Measurements from ENCODE around the gene SLCO4A1.

Gene SLCO4A1

DNA sequence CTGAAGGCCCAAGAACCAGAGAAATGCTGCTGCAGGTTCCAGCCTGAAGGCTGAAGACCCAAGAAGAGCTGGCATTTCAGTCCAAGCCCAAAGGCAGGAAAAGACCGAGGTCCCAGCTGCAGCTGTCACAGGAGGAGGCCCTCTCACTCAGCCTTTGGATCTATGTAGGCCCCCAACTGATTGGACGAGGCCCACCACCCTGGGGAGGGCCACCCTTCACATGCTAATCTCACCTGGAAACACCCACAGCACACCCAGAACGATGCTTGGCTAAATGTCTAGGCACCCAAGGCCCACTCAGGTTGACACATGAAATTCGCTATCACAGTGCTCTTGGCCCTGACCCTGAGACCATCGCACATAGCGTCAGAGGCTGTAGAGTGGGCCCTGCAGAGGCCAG lies 6.8 kb downstream of the SLCO4A1 start:
- DNase-seq (ENCODE audit: low read depth), result no peak
- H3K4me3 ChIP-seq (ENCODE audit: low read depth, low read length), result no peak overlapping the region
- no peak for TF ChIP-seq CTCF (IDR thresholded peaks at IDR 0.05; ENCODE audit: control insufficient read depth, extremely low read depth, insufficient read depth)

DNA sequence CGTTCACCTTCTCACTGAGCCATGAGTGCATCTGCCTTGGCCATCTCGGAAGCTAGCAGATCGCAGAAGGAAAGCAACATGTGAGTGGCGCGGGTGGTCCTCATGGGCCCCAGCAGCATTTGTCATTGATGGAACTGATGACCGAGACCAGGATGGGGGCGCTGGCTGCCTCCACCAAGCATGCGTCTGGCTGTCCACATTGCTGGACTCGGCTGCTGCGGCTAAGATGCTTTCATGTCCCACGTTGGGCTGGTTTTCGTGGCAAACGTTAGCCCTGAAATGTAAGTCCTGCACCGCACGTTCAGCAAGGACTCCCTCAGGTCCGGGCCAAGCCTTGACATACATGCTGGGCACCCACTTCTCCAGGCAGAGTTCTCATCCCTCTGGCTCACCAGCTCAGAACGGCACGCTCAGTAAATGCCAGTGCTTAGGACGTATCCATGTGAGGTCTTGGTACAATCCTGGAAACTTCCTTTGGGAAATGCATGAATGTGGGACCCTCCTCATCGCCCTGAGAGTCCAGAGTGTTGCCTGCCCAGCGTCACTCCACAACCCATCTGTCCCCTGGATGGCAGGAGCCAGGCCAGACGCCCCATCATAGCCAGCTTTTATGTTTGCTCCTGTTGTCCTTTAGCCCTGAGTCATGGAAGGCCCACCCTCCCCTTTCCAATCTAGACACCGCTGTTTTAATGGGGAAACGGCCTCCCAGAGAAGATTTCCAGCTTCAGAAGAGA lies 8.4 kb downstream of the SLCO4A1 start:
- no peak for DNase-seq (ENCODE audit: low read depth)
- no peak overlapping the region for H3K4me3 ChIP-seq (ENCODE audit: low read depth, low read length)
- no peak for TF ChIP-seq CTCF (IDR thresholded peaks at IDR 0.05; ENCODE audit: control insufficient read depth, extremely low read depth, insufficient read depth)

- no peak for DNase-seq (ENCODE audit: low read depth)
- no peak for TF ChIP-seq CTCF (IDR thresholded peaks at IDR 0.05; ENCODE audit: control insufficient read depth, extremely low read depth, insufficient read depth)
- H3K4me3 ChIP-seq (ENCODE audit: low read depth, low read length), result peak overlapping the region; percentile 18
These were observed 9.2 kb downstream of the SLCO4A1 start for GRCh38 chr20:62651285-62652021.

- DNase-seq (ENCODE audit: low read depth), result peak; percentile 87
- H3K4me3 ChIP-seq (ENCODE audit: low read depth, low read length), result peak overlapping the region; percentile 27
- TF ChIP-seq CTCF (IDR thresholded peaks at IDR 0.05; ENCODE audit: control insufficient read depth, extremely low read depth, insufficient read depth), result no peak
These were observed 10.0 kb downstream of the SLCO4A1 start for GRCh38 chr20:62652041-62652893.

- DNase-seq (ENCODE audit: low read depth), result no peak
- no peak for TF ChIP-seq CTCF (IDR thresholded peaks at IDR 0.05; ENCODE audit: control insufficient read depth, extremely low read depth, insufficient read depth)
- peak overlapping the region; percentile 27 for H3K4me3 ChIP-seq (ENCODE audit: low read depth, low read length)
These were observed 10.6 kb downstream of the SLCO4A1 start for GRCh38 chr20:62652894-62653305.

GRCh38 chr20:62653373-62653772 lies 11.1 kb downstream of the SLCO4A1 start:
- DNase-seq (ENCODE audit: low read depth), result no peak
- no peak for TF ChIP-seq CTCF (IDR thresholded peaks at IDR 0.05; ENCODE audit: control insufficient read depth, extremely low read depth, insufficient read depth)
- no peak overlapping the region for H3K4me3 ChIP-seq (ENCODE audit: low read depth, low read length)

Data from LNCaP clone FGC (cell line).